Activated naive CD8-positive, alpha-beta T cell treated with anti-CD3 and anti-CD28 coated beads, Interleukin-2, amount 10 ng/mL, durations not matched to agents 7 days and 5 days (primary cell): Measurements from ENCODE around the gene OCIAD1. TPM values are rescaled to one million over a fixed set of nuclear protein-coding genes. Genes with fewer than 3 reads are reported as not detected.

Experiments
- ATAC-seq: fragments of 150-1000 bp; cut with Tn5 transposase; one replicate; pipeline ENCODE4 v1.10.0; 2021; ENCODE audit warnings: low read depth, moderate library complexity
- POLR2A ChIA-PET: fragments of 350-600 bp; sonication (Branson Sonifier 250); formaldehyde crosslinking; loops from one replicate; lab custom pipeline; 2021; ENCODE audit warnings: antibody characterized with exemption; lab: Charles Lee
- DNase-seq: peaks from one replicate; pipeline ENCODE4 v3.0.0; 2021
- H3K27ac Mint-ChIP-seq: one replicate; pipeline ENCODE4 v1.8.0; 2022; ENCODE audit warnings: mild to moderate bottlenecking, mixed read lengths
- H3K27me3 Mint-ChIP-seq: one replicate; pipeline ENCODE4 v1.8.0; 2022; ENCODE audit warnings: mild to moderate bottlenecking, moderate library complexity, mixed read lengths
- H3K36me3 Mint-ChIP-seq: one replicate; pipeline ENCODE4 v1.8.0; 2021; ENCODE audit warnings: mild to moderate bottlenecking, mixed read lengths
- H3K4me1 Mint-ChIP-seq: one replicate; pipeline ENCODE4 v1.8.0; 2021; ENCODE audit warnings: mixed read lengths
- H3K4me3 Mint-ChIP-seq: one replicate; pipeline ENCODE4 v1.8.0; 2022; ENCODE audit warnings: mild to moderate bottlenecking, moderate library complexity, mixed read lengths
- H3K9me3 Mint-ChIP-seq: one replicate; pipeline ENCODE4 v1.8.0; 2021; ENCODE audit warnings: mixed read lengths
- total RNA-seq, 2 experiments: library from RNA; stranded (reverse); gene quantifications; one replicate each; pipeline ENCODE4 v1.2.3, GENCODE V29; 2021

The OCIAD1 gene, protein sequence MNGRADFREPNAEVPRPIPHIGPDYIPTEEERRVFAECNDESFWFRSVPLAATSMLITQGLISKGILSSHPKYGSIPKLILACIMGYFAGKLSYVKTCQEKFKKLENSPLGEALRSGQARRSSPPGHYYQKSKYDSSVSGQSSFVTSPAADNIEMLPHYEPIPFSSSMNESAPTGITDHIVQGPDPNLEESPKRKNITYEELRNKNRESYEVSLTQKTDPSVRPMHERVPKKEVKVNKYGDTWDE
- total RNA-seq, result 100 to 1,000 TPM; 104 to 107 TPM

DNA sequence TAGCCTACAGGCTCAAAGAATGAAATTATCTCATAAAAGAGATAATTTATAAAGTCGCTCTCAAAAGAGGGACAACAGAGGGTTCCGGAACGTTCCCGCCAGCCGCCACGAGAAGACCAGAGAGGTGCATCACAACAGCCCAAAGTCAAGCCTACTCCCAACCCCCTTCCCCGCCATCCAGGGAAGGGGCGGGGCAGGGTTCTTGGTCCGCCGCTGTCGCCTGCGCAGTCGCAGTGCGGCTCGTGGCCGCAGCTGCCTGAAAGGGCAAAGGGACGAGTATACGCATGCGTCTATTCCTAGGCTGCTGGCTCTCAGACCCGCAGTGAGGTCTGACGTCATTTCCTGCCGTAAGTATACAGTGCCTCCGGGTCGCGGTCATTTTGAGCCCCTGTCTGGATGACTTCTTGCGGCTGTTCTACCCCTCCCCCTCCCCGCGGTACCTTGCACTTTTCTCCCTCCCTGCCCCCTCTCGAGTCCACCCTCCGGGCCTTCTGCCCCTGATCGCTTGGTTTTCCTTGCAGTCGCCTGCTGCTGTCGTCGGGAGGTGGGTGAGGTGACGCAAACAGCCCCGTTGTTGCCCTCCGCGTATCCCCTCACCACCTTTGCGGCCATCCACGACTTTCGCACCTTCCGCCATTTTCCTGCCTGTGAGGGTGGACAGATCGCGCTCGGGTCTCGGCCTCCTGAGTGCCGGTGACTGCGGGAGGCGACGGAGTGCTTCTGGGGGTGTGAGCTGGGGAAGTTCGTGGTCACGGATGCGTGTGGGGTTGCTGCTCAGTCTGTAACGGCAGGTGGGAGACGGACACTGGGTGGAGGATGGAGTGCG is at the start of gene OCIAD1:
TSS of gene OCIAD1 (plus strand) at position 383 of the 826 bp plus-strand sequence. CDS start 1,537 bp downstream, outside the sequence.
- H3K9me3 Mint-ChIP-seq, result no peaks in the 10 kb centered on the region
- POLR2A ChIA-PET, result interaction anchor here (0.5 to 2.2 kb wide), 5 partner anchors 9 to 75 kb away, joined by 3 to 25 read pairs (median 6); partner anchors contain the start of genes FRYL and OCIAD2
- H3K4me3 Mint-ChIP-seq, result peak within 1 kb of the TSS; percentile 100
- peak; percentile 91 for DNase-seq
- ATAC-seq, result peak; percentile 99
- no peaks in the 10 kb centered on the region for H3K27me3 Mint-ChIP-seq
- peaks cover 9% of the 10 kb centered on the region for H3K36me3 Mint-ChIP-seq
- peaks cover 11% of the 10 kb centered on the region for H3K4me1 Mint-ChIP-seq
- peak within 1 kb of the TSS; percentile 100 for H3K27ac Mint-ChIP-seq

DNA sequence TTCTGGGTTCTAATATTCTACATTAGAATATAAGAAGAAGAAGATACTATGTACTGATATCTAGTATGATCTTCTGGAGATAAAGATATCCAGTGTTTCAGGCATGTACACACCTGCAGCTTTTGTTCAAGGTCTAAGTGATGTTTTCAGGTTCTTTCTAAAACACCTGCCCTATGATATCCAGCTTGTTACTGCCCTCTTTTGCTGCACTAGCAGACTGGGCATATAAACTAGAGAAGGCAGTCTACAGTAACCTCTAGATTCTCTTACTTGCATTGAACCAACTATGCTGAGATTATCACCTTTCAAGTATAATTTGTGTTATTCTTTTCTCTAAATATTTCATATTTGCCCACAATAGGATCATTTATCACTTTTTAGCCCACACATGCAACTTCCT is 48.9 kb upstream of the OCIAD1 start:
- Mint-ChIP-seq H3K9me3 (no peaks in the 10 kb centered on the region), H3K27ac (no peak overlapping the region), H3K4me1 (peaks cover 27% of the 10 kb centered on the region), H3K36me3 (peaks cover 5% of the 10 kb centered on the region), H3K4me3 (no peak overlapping the region), H3K27me3 (no peaks in the 10 kb centered on the region)
- ATAC-seq (no peak), DNase-seq (no peak)
- POLR2A ChIA-PET, result no interaction called here

DNA sequence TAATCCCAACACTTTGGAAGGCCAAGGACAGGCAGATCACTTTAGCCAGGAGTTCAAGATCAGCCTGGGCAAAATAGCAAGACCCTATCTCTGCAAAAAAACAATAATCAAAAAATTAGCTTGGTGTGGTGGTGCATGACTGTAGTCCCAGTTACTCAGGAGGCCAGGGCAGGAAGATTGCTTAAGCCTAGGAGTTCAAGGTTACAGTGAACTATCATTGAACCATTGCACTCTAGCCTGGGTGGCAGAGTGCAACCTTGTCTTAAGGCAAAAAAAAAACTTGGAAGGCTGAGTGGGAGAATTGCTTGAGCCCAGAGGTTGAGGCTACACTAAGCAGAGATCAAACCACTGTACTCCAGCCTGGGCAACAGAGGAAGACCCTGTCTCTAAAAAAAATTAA is 45.6 kb upstream of the OCIAD1 start:
- H3K4me3 Mint-ChIP-seq, result no peak overlapping the region
- H3K27ac Mint-ChIP-seq, result no peak overlapping the region
- no peaks in the 10 kb centered on the region for H3K27me3 Mint-ChIP-seq
- POLR2A ChIA-PET, result no interaction called here
- DNase-seq, result no peak
- ATAC-seq, result no peak
- no peaks in the 10 kb centered on the region for H3K9me3 Mint-ChIP-seq
- no peaks in the 10 kb centered on the region for H3K36me3 Mint-ChIP-seq
- H3K4me1 Mint-ChIP-seq, result peaks cover 8% of the 10 kb centered on the region

DNA sequence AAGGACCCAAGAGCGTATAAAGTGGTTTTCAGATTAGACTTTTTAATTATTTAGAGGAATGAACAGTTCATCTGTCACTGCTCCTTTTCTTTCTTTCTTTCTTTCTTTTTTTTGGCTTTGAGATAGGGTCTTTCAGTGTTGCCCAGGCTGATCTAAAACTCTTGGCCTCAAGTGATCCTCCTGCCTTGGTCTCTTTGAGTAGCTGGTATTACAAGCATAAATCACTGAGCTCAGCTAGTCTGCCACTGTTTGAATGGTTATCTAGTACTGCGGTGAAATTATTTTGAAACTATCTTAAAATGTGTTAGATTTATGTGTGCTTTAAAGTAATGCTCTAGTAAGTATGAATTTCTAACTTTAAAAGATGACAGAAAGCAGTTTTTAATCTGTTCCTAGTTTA is 44.3 kb upstream of the OCIAD1 start:
- POLR2A ChIA-PET, result no interaction called here
- Mint-ChIP-seq H3K27ac (no peak overlapping the region), H3K4me1 (no peaks in the 10 kb centered on the region), H3K4me3 (no peak overlapping the region), H3K9me3 (no peaks in the 10 kb centered on the region), H3K27me3 (no peaks in the 10 kb centered on the region), H3K36me3 (no peaks in the 10 kb centered on the region)
- DNase-seq (no peak), ATAC-seq (no peak)

DNA sequence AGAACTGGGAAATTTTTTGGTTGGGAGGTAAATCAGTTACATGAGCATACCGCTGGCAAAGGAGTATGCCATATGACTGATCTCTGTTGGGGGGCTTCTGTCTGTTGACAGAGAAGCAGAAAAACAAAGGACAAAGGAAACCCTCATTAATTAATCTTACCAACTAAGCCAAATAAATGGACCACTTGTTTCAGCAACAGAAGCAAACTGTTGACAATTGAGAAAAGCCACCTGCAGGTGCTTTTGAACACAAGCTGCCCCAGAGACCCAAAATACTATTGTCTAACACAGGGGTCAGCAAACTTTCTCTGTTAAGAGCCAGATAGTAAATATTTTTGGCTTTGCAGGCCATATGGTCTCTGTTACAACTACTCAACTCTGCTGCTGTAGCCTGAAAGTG is 43.8 kb upstream of the OCIAD1 start:
- ATAC-seq, result no peak
- H3K4me3 Mint-ChIP-seq, result no peak overlapping the region
- POLR2A ChIA-PET, result no interaction called here
- no peak overlapping the region for H3K27ac Mint-ChIP-seq
- no peaks in the 10 kb centered on the region for H3K36me3 Mint-ChIP-seq
- no peaks in the 10 kb centered on the region for H3K27me3 Mint-ChIP-seq
- no peaks in the 10 kb centered on the region for H3K9me3 Mint-ChIP-seq
- no peaks in the 10 kb centered on the region for H3K4me1 Mint-ChIP-seq
- no peak for DNase-seq

DNA sequence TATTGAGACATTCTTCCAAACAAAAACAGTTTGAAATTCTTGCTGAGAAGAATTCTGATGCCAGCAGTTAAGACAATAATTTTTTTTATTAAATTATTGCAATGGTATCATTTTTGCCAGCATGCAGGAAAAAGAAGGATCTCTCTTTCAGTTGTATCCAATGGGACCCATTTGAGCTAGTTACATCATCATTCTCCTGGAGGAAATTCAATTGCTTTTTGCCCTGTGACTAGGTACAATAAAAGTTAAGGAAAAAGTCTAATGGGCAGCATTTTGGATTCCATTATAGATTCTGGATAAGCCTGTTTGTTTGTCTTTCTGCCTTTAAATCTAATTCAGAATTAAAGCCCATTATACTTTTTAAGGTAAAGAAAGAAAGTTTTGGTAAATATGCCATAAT is 40.3 kb upstream of the OCIAD1 start:
- no peak overlapping the region for H3K27ac Mint-ChIP-seq
- POLR2A ChIA-PET, result no interaction called here
- no peaks in the 10 kb centered on the region for H3K27me3 Mint-ChIP-seq
- H3K4me1 Mint-ChIP-seq, result no peaks in the 10 kb centered on the region
- H3K36me3 Mint-ChIP-seq, result no peaks in the 10 kb centered on the region
- ATAC-seq, result no peak
- H3K9me3 Mint-ChIP-seq, result no peaks in the 10 kb centered on the region
- H3K4me3 Mint-ChIP-seq, result no peak overlapping the region
- no peak for DNase-seq

DNA sequence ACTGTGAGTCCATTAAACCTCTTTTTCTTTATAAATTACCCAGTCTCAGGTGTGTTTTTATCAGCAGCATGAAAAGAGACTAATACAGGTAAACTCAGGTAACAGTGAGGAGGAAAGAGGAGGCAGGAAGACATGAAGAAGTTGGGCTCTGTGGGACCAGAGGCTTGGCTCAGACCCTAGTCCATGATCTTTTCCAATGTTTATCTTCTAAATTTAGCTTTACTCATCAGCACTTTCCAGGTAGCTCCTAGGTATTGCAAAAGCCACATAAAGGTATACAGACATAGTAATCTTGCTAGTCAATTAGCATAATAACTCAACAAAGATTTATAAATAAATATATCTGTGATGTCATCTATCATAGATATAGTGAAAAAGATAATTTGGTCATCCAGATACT is 39.6 kb upstream of the OCIAD1 start:
- no peaks in the 10 kb centered on the region for H3K9me3 Mint-ChIP-seq
- H3K27me3 Mint-ChIP-seq, result no peaks in the 10 kb centered on the region
- H3K4me3 Mint-ChIP-seq, result no peak overlapping the region
- H3K4me1 Mint-ChIP-seq, result no peaks in the 10 kb centered on the region
- ATAC-seq (no peak), DNase-seq (no peak)
- H3K27ac Mint-ChIP-seq, result no peak overlapping the region
- H3K36me3 Mint-ChIP-seq, result no peaks in the 10 kb centered on the region
- POLR2A ChIA-PET, result no interaction called here

DNA sequence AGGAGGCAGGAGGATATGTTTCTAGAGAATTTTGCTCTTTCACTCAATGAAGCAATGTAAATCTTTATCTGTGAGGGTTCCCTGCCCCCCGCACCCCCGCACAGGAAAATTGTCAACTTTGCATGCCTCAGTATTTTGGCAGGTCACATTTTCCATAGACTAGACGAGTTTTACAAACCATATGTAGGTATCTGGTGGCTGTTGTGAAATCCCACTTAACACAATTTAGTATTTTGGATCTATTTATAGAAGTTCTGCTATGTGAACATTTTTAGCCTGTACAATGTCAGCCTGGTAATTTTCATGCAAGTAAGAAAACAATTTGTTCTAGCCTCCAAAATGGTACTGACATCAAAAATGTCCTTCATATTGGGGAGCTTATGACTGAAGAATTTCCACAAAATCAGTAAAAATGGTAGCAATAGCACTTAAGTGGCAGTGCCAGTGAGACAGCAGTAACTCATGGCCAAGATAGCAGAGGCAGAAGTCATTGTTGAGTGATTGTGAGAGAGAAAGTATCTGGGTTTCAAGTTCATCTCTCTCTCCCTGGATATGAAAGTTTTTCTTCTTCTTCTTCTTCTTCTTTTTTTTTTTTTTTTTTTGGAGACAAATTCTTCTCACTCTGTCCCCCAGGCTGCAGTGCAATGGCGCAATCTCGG is 38.4 kb upstream of the OCIAD1 start:
- DNase-seq (no peak), ATAC-seq (no peak)
- peaks cover 4% of the 10 kb centered on the region for H3K27me3 Mint-ChIP-seq
- POLR2A ChIA-PET, result no interaction called here
- no peaks in the 10 kb centered on the region for H3K4me1 Mint-ChIP-seq
- no peak overlapping the region for H3K27ac Mint-ChIP-seq
- no peaks in the 10 kb centered on the region for H3K9me3 Mint-ChIP-seq
- H3K36me3 Mint-ChIP-seq, result peaks cover 2% of the 10 kb centered on the region
- H3K4me3 Mint-ChIP-seq, result no peak overlapping the region

DNA sequence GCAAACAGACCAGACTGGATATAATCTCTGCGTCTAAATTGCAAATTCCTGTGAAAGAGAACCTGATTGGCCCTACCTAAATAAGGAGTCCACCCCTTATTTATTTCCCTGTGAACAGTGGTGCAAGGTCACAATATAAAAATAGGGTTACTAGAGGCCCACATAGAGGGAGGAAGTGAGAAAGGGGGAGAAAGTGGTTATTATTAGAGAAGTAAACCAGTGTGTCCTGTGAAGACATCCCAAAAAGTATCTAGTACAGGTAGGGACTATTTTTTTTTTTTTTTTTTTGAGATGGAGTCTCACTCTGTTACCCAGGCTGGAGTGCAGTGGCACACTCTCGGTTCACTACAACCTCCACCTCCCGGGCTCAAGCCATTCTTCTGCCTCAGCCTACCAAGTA is 35.8 kb upstream of the OCIAD1 start:
- Mint-ChIP-seq H3K9me3 (no peaks in the 10 kb centered on the region), H3K36me3 (peaks cover 2% of the 10 kb centered on the region), H3K27ac (no peak overlapping the region), H3K4me1 (no peaks in the 10 kb centered on the region), H3K4me3 (no peak overlapping the region), H3K27me3 (peaks cover 8% of the 10 kb centered on the region)
- DNase-seq (no peak), ATAC-seq (no peak)
- POLR2A ChIA-PET, result no interaction called here

DNA sequence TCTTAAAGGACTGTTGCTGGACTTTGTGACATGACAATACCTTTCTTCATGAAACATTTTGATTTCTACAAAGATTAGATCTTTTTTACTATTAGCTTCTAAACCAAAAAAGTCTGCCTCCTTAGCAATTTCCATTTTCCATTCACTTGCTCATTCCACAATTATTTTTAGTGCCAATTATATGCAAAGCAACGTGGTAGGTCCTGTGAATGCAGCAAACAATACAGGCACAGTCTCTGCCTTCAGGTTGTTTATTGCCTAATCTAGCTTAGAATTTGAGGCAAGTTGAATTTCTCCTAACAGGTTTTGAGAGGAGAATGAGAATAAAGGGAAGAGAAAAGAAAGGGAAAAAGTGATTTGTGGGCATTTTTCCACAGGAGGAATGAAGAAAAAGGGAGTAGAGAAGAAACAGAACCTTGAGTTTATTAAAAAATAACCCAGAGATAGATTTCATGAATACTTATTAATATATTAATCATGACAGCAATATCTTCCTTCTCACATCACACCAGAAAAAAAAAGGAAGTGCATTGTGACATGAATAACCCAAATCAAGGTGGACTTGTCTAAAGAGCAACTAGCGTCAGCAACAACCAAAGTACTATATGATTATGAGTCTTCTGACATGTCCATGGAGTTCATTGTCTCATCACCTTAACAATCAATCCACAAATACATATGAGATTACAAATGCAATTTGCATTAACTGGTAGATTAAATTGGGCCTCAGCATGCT is 34.5 kb upstream of the OCIAD1 start:
- no peak for DNase-seq

DNA sequence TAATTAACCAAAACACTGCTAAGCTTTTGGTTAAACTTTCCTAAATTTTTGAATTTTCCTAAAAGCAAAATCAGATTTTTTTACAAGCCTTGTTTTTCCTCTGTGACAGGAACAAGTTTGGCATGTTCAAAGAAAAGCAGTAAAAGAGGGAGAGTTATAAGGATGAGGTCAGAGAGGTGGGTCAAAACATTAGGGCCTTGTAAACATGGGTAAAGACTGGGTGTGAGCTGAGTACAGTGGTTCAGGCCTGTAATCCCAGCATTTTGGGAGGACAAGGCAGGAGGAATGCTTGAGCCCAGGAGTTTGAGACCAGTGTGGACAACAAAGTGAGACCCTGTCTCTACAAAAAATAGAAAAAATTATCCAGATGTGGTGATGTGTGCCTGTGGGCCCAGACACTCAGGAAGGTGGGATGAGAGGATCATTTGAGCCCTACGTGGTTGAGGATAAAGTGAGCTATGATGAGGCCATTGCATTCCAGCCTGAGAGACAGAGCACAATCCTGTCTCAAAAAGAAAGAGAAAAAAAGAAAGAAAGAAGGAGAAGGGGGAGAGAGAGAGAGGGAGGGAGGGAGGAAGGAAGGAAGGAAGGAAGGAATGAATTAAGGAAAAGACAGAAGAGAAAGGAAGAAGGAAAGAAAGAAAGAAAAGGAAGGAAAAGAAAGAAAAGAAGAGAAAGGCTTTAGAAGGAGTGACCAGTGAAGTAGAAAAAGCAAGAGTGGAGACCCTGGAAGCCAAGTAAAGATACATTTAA is 33.8 kb upstream of the OCIAD1 start:
- Mint-ChIP-seq H3K4me3 (no peak overlapping the region), H3K9me3 (no peaks in the 10 kb centered on the region), H3K36me3 (peaks cover 2% of the 10 kb centered on the region), H3K27me3 (peaks cover 13% of the 10 kb centered on the region), H3K4me1 (no peaks in the 10 kb centered on the region), H3K27ac (no peak overlapping the region)
- ATAC-seq, result no peak
- DNase-seq, result no peak
- POLR2A ChIA-PET, result no interaction called here

More for the DNA sequence above, 34.5 kb upstream of the OCIAD1 start:
- H3K27me3 Mint-ChIP-seq, result peaks cover 8% of the 10 kb centered on the region
- H3K4me3 Mint-ChIP-seq, result no peak overlapping the region
- ATAC-seq, result no peak
- H3K36me3 Mint-ChIP-seq, result peaks cover 2% of the 10 kb centered on the region
- POLR2A ChIA-PET, result no interaction called here
- no peak overlapping the region for H3K27ac Mint-ChIP-seq
- no peaks in the 10 kb centered on the region for H3K9me3 Mint-ChIP-seq
- no peaks in the 10 kb centered on the region for H3K4me1 Mint-ChIP-seq

DNA sequence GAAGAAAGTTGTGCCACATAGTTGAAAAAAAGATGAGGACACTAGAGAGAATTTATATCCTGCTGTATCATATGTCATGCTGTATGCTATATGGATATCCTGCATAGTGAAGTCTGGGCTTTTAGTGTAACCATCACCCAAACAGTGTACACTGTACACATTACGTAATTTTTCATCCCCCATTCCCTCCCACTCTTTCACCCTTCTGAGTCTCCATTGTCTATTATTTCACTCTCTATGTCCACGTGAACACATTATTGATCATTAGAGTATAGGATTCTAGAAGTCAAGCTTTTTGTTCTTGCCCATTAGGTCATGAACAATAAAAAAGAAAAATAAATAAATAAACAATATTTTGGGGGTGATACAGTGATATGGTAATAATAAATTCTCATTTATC is 32.8 kb upstream of the OCIAD1 start:
- Mint-ChIP-seq H3K36me3 (peaks cover 2% of the 10 kb centered on the region), H3K4me1 (no peaks in the 10 kb centered on the region), H3K27ac (no peak overlapping the region), H3K9me3 (no peaks in the 10 kb centered on the region), H3K27me3 (peaks cover 13% of the 10 kb centered on the region), H3K4me3 (no peak overlapping the region)
- ATAC-seq, result no peak
- DNase-seq, result no peak
- POLR2A ChIA-PET, result no interaction called here

DNA sequence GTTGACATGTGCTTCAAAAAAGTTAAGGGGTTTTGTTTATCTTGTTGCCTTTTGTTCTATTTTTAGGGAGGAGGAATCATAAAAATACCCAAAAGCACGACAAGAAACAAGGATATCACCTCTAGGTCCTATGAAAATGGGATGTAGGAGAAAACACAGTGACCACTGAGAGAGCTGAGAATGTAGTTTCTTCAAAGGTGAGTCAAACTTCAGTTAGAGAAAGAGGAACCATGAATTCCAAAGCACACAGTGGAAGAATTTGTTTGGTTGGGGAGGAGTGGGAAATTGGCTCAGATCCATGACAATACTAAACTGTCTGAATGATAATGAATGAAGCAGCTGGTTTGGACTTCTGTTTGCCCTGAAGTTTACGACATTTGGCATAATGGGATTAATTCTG is 31.7 kb upstream of the OCIAD1 start:
- no peak for ATAC-seq
- POLR2A ChIA-PET, result no interaction called here
- no peak overlapping the region for H3K27ac Mint-ChIP-seq
- no peaks in the 10 kb centered on the region for H3K9me3 Mint-ChIP-seq
- H3K27me3 Mint-ChIP-seq, result peaks cover 13% of the 10 kb centered on the region
- H3K4me1 Mint-ChIP-seq, result no peaks in the 10 kb centered on the region
- H3K36me3 Mint-ChIP-seq, result peaks cover 2% of the 10 kb centered on the region
- DNase-seq, result no peak
- H3K4me3 Mint-ChIP-seq, result no peak overlapping the region
